Erythroblast (primary cell): ENCODE results near the gene DNAJC5G.
"Not testable (repeated sequence)": the region's sequence is repeated elsewhere in the genome, so short reads cannot be mapped to it uniquely, and the experiment has no call there.

Experiments
- DNase-seq, 2 experiments: peaks; one replicate each; lab custom pipeline; 2025; lab: John Stamatoyannopoulos, UW
- GATA1 ChIP-seq: IDR thresholded peaks from 2 replicates; pipeline ENCODE4 v1.6.1; 2011; ENCODE audit warnings: low read depth, mild to moderate bottlenecking, control low read depth, low read length, moderate library complexity
- POLR2A ChIP-seq: IDR thresholded peaks from 2 replicates; pipeline ENCODE4 v1.6.1; 2011; ENCODE audit warnings: mild to moderate bottlenecking, low read length

DNAJC5G gene

DNA sequence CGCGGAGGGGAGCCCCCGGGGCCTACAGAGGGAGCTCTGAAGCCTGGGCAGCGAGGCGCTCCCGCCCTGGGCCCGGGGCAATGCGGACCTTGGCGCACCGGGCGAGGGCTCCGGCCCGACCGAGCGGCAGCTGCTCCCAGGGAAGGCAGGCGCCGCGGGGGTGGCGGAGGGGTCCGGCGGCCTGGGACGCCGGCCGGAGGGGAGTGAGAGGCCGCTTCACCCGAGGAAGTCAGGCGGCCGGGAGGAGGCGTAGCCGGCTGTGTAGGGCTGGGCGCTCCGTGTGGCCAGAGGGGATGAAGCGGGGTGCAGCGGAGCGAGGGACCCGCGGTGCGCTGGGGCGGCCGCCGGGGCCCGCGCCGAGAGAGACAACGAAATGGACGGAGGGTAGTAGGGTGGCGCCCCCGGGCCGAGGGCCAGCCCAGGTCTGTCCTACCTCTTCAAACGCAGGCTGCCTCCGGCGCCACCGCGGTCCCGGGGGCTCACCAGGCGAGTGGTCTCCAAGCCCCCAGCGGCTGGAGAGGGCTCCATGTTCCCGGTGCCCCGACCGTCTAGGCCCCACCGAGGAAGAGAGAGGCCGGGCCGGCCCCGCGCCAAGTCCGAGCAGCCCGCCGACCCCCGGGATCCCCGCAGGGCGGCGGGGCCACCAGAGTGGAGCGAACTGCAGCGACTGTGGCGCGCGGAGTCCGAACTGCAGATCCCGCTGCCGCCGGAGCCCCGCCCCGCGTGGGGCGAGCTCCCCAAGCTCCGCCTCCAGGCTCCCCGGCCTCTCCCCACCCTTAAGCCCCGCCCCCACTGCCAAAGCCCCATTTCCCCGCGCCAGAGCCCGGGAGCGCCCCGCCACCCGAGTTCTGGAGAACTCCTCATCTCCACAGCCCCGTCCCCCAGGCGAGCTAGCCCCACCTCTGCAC lies 12.6 kb upstream of the DNAJC5G start, which contains the start of gene SLC30A3:
Gene SLC30A3 (minus strand): TSS at position 669 of the 908 bp plus-strand sequence. CDS start 141 bp downstream, at position 528.
- peak; percentile 66 to 78 for DNase-seq
- TF ChIP-seq POLR2A: no peak
- TF ChIP-seq GATA1: no peak

DNA sequence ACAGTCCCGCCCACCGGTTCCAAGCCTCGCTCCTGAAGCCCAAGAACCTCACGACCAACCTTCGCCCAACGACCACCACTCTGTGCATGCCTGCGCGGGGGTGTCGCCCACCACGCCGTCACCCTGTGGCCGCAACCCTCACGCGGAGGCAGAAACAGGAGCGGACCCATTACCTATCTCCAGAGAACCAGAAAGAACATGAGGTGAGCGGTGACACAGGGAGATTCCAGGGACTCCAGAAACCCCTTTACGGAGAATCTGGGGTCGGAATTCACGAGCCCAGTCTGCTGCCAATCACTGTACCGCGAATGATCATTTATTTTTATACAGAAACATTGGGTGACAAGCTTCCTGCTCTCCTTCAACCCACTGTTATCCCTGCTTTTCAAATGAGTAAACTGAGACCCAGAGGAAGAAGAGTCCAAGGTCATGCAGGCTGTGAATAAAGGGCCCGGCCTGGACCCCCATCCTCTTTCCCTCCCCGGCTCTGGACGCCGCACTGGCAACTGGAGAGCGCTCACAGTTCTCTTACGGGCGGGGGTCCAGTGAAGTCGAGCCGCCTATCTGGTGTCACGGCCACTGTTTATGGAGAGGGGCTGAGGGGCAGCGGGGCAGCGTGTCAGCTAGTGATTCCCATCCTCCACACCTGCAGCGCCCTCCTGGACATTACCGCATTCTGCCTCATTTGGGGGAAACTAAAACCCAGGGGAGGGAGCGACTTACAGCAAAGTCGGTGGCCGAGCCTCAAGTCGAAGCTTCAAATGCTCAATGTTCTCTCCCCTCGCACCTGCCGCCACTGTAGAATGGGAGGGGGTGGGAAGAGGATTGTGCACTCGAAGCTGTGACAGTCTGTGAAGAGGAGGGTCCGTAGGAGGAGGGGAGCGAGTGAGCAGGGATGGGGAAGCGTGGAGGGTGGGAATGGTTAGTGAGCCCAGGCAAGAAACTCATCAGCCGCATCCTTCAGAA lies 11.7 kb upstream of the DNAJC5G start:
- TF ChIP-seq POLR2A (no peak), GATA1 (no peak)
- no peak for DNase-seq

DNA sequence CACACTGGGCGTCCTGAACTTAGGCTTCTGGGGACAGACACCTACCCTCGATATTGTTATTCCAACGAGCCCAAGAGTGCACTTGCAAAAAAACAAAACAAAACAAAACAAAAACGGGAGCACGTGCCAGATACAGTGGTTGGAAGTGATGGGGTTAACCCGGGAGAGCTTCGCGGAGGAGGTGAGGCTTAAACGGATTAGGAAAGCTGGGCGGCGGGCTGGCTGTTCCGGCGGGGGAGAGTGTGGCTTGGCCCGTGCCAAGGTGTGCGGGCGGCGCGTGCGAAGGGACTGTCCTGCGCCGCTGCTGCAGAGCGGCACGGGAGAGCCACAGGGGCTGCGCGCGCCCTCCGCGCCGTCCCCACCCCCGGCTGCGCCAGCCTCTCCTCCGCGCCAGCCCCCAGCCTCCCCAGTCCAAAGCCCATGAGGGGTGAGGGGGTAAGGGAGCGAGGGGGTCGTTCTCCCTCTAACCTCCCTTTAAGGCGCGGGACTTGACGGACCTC lies 10.9 kb upstream of the DNAJC5G start:
- DNase-seq: no peak
- no peak for TF ChIP-seq POLR2A
- no peak for TF ChIP-seq GATA1

DNA sequence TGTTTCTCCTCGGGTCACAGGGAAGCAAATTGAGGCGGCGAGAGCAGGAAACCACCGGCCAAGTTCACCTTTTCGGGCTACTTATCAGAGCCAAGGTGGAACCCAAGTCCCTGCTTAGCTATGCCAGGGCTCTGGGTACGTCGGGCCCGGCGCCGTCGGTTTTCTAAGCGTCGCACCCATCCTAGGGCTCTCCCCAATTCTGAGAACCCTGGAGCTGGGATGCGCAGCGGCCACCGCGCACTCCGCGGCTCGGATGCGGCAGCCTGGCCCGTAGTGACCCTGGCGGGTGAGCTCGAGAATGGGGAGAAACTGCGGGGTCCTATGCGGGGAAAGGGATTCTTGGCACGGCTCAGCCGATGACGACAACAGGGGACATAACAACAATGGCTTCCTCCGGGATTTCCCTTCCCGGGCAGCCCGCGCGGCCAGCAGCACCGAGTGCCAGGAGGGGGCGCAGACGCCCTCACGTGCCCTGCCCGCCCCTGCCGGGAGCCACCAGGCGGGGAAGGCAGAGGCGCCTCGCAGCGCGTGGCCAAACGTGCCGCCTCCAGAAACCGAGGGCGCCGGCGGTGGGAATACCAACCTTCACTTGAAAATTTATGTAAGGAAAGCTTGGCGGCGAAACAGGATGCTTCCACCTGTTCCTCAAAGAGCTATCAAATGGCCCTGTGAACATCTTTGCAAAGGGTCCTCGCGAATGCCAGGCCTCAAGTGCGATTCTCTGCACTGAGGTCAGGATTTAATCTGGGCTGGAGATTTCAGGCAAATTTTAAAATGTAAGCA lies 10.3 kb upstream of the DNAJC5G start:
- TF ChIP-seq GATA1: no peak
- TF ChIP-seq POLR2A: no peak
- peak; percentile 51 to 62 for DNase-seq

- no peak for DNase-seq
- TF ChIP-seq GATA1 (no peak), POLR2A (no peak)
Measured at GRCh38 chr2:27265536-27265870, 9.7 kb upstream of the DNAJC5G start.

- not testable (repeated sequence) for DNase-seq
Measured at GRCh38 chr2:27268296-27268695, 6.9 kb upstream of the DNAJC5G start.

DNA sequence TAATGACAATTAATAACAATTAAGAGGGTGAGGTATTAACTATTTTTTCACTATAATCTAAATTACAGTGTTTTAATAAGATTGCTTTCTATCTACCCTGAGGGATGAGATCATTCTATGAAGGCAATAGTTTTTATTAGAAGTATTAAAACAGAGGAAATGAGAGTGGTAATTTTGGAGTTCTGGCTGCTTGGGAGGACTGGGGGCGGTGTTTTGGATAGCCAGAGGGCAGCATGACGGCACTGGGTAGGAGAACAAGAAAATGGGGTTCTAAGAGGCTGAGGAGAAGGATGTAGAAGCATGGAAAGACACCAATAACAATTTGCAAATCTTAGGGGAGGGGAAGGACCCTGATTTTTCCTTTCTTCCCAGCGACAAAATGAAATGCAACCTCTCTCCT lies 5.1 kb upstream of the DNAJC5G start:
- DNase-seq: no peak
- TF ChIP-seq GATA1 (no peak), POLR2A (no peak)

DNA sequence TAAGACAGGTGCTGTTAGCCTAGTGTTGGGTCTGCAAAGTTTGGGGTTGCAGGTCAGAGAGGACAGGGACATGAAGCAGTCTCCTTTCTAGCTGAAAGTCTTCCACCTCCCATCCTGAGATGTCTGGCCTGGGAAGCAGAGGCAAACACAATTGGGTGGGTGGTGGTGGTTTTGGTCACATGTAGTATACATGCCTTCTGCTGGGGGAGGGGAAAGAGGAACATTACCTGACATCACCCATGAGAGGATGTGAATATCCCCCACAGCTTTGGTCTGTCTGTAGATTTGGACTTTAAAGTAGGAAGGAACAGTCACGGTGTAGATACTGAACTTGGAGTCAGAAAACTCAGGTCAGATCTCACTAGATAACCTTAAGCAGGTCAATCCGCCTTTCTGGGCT lies 4.6 kb upstream of the DNAJC5G start:
- DNase-seq: no peak
- TF ChIP-seq GATA1 (no peak), POLR2A (no peak)

- DNase-seq: no peak
- no peak for TF ChIP-seq POLR2A
- no peak for TF ChIP-seq GATA1
Measured at GRCh38 chr2:27271631-27272340, 3.4 kb upstream of the DNAJC5G start.

DNA sequence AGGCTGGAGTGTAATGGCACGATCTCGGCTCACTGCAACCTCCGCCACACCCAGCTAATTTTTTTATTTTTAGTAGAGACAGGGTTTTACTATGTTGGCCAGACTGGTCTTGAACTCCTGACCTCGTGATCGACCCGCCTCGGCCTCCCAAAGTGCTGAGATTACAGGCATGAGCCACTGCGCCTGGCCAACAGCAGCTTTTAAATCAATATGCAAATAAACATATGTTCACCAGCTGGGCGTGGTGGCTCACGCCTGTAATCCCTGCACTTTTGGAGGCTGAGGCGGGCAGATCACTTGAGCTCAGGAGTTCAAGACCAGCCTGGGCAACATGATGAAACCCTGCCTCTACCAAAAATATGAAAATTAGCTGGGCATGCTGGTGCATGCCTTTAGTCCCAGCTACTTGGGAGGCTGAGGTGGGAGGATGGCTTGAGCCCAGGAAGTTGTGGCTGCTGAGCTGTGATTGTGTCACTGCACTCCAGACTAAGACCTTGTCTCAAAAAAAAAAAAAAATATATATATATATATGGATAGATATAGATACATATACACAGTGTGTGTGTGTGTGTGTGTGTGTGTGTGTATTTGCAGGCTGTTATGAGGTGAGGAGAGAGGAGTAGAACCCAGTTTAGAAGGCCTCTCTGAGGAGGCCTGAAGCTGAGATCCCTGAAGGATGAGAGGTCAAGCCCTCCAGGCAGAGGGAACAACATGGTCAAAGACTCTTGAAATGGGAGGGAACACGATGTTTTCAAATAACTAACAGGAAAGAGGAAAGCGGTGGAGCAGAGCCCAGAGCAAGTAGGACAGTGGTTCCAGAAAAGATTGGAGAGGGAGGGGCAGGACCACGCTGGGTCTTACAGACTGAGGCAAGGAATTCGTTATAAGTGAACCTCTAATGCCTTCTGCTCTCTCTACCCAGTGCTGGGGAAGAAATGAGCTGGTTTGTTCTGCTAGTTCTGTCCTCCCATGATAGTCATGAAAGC lies 2.4 kb upstream of the DNAJC5G start:
- DNase-seq: not testable (repeated sequence)

DNA sequence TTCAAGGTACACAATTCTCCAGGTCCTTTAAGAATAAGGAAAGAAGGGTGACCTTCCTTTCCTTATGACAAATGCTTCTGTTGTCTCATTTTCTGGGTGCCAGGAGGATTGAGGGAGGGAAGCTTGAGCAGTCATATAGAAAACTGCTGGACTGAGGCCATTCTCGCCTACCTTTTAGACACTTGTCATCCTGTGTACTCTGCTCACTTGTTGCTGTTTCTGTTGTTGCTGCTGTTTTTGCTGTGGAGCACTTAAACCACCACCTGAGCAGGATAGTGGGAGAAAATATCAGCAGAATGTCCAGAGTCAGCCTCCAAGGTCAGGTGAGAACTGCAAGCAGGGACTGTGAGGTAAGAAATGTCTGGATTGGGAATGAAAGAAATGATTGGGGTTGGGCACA lies 2.8 kb downstream of the DNAJC5G start:
- DNase-seq: no peak
- TF ChIP-seq GATA1 (no peak), POLR2A (no peak)

- DNase-seq: peak in 1 of 2 experiments; percentile 31
- TF ChIP-seq GATA1 (no peak), POLR2A (no peak)
Measured at GRCh38 chr2:27280826-27281225, 5.6 kb downstream of the DNAJC5G start.
